NCI-H2227 treated with DMSO at 0.1 percent for 48 hours (cell line): ENCODE measurements around the gene AADACL2.
"Not testable (repeated sequence)": the region's sequence is repeated elsewhere in the genome, so short reads cannot be mapped to it uniquely, and the experiment has no call there.

ENCODE experiments used
- DNase-seq: peaks from one replicate; lab custom pipeline; 2025; lab: John Stamatoyannopoulos, UW

AADACL2 gene

DNA sequence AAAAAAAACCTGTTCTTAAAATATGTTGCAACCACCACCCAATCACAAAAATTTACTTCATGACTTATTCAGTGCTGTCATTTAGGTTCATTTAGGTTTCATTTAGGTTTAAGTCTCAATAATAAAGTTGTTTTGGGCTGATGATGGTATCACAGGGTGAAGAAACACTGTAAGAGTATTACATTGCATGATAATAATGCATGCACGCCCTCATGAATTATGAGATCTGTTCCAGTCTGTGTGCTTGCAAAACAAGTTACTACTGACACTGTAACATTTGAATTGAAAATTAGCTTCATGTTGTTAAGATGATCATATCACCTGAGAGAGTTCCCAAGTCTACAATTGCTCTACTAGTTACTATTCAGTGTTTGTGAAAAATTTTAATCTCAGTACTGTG lies at the start of gene AADACL2:
Gene AADACL2 (plus strand): TSS at position 315 of the 400 bp plus-strand sequence. CDS start 109 bp downstream, outside the sequence.
- DNase-seq: no peak

GRCh38 chr3:151684094-151684493 lies 49.6 kb upstream of the AADACL2 start:
- no peak for DNase-seq

- no peak for DNase-seq
These were observed 47.5 kb upstream of the AADACL2 start for GRCh38 chr3:151686257-151686656.

GRCh38 chr3:151687076-151687475 lies 46.7 kb upstream of the AADACL2 start:
- no peak for DNase-seq

DNA sequence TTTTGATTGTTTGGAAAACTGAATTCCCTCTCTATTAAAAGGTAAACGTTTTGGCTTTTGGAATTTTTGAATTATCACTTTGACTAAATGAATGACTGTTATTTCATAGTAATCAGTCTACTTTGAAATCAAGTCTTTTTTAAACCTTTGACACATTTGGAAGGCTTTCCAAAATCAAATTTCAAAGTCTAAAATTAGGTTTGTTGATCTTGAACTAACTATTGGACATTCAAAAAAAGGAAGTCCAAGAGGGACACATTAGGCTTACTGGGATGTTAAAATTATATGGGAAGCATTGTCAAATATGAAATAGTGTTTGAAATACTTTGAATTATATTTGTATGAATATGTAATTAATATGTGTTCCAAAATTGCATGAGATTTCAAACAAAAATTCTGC lies 45.2 kb upstream of the AADACL2 start:
- no peak for DNase-seq

DNA sequence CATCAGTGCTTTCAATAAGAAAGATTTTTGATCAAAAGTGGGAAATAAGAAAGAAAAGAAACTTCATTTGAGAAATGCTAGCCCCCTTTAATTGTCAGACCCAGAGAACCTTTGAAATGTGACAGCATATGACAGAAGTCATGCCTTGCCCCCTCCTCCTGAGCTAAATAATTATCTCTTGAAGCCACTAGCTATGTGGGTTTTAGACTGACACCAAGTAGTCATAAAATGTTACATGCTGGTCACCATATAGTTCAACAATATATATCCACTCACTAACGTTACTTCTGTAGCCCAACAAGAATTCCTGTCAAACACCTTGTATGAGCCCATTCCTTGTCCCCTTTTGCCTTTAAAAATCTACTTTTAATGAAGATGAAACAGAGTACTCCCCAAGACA lies 43.1 kb upstream of the AADACL2 start:
- DNase-seq: no peak

DNA sequence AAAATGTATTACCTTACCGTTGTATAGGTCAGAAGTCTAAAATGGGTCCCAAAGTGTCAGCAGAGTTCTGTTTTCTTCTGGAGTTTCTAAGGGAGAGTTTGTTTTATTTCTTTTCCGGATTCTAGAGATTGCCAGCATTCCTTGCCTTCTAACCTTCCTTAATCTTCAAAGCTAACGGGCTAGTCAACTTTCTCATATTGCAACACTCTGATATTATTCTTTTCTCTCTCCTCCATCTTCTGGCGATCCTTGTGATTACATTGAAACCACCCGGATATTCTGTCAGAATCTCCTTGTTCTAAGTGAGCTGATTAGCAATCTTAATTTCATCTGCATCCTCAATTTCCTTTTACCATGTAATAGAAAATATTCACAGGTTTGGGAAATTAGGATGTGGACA lies 36.2 kb upstream of the AADACL2 start:
- DNase-seq: no peak

DNA sequence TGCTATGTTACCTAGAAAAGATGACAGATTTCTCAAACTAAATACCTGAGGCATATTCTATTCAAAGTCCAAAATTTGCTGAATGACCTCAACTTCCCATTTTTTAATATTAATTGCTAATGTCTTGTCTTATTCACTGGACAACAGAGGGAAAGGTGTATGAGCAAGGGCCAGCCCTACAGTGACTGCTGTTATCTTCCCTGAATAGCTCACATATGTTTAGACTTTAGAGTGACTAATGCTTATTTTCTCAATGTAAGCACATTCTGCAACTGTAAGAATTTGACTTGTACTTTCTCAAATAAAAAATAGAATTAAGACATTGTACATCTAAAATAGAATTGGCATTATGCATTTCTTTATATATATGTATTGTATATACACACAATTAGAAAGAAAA lies 26.5 kb upstream of the AADACL2 start:
- no peak for DNase-seq

GRCh38 chr3:151708868-151709267 lies 24.9 kb upstream of the AADACL2 start:
- DNase-seq: no peak

DNA sequence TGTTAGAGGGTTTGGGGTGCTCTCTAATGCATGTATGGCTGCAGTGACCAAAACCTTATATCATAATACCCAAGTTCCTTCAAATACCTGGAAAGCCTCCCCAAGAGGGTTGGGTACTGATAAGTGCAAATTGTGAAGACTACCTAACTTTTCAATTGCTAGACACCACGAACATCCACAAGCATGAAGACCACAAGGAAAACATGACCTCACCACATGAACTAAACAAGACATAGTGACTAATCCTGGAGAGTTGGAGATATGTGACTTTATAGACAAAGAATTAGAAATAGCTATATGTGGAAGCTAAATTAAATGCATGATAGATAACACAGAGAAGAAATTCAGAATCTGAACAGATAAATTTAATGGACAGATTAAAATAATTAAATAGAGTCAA lies 23.9 kb upstream of the AADACL2 start:
- no peak for DNase-seq

DNA sequence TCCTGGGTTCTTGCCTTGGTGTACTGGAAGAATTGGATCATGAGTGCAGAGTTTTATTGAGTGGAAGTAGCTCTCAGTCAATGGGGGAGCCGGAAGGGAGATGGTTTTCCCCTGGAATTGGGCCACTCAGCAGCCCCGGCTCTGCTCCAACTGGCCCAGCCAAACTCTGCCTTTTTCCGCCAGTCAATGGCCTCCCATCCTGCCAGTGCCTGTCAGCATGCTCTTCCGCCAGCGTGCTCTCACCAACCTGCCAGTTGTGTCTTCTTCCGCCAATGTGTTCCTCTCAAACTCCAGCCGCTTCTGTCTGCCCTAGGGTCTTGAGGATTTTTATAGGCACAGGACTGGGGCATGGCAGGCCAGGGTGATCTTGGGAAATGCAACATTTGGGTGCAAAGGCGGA lies 12.4 kb upstream of the AADACL2 start:
- no peak for DNase-seq

- peak; percentile 7 for DNase-seq
These were observed 10.9 kb upstream of the AADACL2 start for GRCh38 chr3:151722856-151723255.

GRCh38 chr3:151724576-151725562 lies 8.9 kb upstream of the AADACL2 start:
- no peak for DNase-seq

DNA sequence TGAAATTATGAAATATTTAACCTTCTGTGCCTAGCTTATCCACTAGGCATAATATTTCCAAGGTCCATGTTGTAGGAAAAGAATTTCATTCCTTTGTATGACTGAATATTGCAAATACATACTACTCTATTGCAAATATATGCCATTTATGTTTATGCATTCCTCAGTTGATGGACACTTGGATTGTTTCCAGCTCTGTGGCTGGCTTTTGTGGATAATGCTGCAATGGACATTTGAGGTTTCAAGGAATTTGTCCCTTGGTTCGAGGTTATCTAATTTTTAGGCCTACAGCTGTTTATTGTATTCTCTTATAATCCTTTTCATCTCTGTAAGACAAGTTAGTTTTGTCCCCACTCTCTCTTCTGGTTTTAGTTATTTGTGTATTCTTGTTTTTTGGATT lies 7.7 kb upstream of the AADACL2 start:
- no peak for DNase-seq

DNA sequence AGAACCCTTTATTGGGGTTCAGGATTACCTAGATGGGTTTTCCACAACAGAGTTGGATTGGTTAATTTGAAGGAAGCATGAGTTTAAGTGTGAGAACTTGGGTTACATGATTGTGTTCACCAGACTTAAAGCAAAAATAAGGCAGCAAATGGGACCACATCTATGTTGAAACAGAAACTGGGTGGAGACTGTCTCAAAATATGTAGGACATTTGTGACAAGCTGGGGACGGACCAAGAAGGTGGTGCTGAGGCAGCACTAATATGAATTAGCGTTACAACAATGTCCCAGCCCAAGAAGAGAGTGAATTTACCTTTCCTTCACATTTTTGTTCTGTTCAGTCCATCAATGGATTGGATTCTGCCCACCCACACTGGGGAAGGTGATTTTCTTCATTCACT lies 866 bp upstream of the AADACL2 start:
- no peak for DNase-seq

- DNase-seq: no peak
These were observed 6.9 kb downstream of the AADACL2 start for GRCh38 chr3:151740581-151740980.

DNA sequence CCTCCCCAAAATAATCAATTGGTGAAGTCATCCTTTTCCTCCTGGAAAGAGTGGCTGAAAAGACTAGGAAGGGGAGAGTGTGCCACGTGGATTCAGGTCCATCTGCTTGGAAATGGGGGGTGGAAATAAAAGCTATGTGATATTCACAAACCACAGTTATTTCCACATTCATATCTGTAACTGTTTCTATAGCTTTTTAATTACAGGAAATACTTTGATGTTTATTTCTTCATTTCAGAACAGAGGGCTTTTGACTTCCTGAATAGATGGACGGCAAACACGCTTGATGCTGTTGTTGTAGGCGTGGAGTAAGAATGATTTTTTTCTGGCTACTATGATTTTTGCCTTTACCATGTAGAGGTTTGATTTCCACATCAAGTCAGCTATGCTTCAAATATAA lies 10.1 kb downstream of the AADACL2 start:
- no peak for DNase-seq

- no peak for DNase-seq
These were observed 16.5 kb downstream of the AADACL2 start for GRCh38 chr3:151750181-151750580.

DNA sequence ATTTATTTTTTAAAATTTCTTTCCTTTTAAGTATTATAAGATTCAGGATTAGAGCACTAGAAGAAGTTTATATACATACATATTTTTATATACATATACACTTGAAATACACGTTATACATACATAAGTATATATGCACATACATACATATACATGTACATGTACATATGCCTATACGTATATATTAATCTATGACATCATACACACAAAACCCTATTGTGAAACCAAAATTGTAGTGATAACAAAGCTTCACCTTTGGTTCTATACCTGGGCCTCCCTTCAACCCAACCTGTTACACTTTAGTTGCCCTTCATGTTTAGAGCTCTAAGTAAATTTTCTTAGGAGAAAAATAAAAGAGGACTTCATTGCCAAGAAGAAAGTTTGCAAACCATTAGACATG lies 17.0 kb downstream of the AADACL2 start:
- DNase-seq: no peak

- no peak for DNase-seq
These were observed 17.4 kb downstream of the AADACL2 start for GRCh38 chr3:151751161-151751560.

DNA sequence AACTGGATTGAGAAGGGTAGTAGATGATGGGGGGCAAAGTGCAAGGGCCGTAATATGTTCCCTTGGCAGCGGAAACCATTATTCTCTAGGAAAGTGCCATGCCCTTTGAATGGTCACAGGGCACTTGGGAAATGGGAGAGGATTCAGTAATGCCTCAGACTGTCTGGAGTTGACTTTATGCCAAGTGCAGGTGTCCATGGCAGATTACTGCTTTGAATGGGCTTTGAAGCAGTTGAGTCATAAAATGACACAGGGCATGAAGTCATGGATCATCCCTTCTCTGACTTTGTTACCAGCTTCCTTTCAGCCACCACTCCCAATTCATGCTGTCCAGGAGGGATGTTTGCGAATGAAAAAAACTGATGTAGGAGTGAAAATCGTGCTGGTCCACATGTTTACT lies 20.1 kb downstream of the AADACL2 start:
- DNase-seq: no peak

DNA sequence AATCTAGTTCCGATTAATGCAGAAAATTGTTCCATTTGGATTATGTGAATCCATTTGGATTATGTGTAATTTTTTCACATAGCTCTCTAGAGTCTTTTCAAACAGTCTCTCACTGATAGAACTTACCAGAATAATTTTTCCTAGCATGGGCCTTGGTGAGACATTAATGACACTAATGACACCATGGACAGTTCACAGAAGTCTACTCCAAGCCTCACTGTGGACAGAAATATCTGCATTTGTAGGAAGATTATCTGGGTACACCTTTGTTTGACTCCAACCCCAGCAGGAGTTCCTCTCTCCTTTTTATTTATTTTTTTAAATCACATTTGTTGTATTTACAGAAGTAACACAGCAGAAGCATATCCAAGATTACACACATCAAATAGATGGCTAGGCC lies 27.9 kb downstream of the AADACL2 start:
- DNase-seq: no peak

GRCh38 chr3:151764699-151765098 lies 31.0 kb downstream of the AADACL2 start:
- not testable (repeated sequence) for DNase-seq

DNA sequence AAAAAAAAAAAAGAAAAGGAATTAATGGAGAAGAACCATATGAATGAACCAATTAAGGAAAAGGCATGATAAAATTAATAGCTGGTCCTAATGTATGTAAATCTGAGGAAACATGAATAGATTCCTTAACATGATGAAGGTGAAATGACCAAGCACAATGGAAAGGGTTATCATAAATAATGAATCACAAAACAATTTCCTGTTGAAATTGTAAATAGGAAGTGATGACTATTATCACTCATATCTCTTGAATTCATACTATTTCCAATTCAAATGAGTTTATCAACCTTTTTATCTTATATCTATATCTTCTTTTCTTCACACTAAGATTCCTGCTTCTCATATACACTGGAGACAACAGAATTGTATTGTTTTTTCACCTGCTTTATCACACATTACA lies 32.0 kb downstream of the AADACL2 start:
- no peak for DNase-seq
